Chondrocyte (in vitro differentiated cells): ENCODE results near the gene RCSD1. TPM values are rescaled to one million over a fixed set of nuclear protein-coding genes. Genes with fewer than 3 reads are reported as not detected.

Experiments
- DNase-seq: peaks from one replicate; pipeline ENCODE4 v3.0.0; 2021; ENCODE audit warnings: mixed read lengths, low spot score
- H3K27ac Mint-ChIP-seq: one replicate; pipeline ENCODE4 v1.8.0; 2021; ENCODE audit warnings: mild to moderate bottlenecking, moderate library complexity, mixed read lengths; ENCODE audit not compliant: unreplicated experiment
- H3K27me3 Mint-ChIP-seq: 2 replicates; pipeline ENCODE4 v1.8.0; 2021; ENCODE audit warnings: low read depth, mixed read lengths
- H3K36me3 Mint-ChIP-seq: 2 replicates; pipeline ENCODE4 v1.8.0; 2021; ENCODE audit warnings: low read depth, mixed read lengths
- H3K4me1 Mint-ChIP-seq: 2 replicates; pipeline ENCODE4 v1.8.0; 2021; ENCODE audit warnings: low read depth, mild to moderate bottlenecking, mixed read lengths
- H3K4me3 Mint-ChIP-seq: one replicate; pipeline ENCODE4 v1.8.0; 2021; ENCODE audit warnings: mild to moderate bottlenecking, moderate library complexity, mixed read lengths; ENCODE audit not compliant: unreplicated experiment
- H3K9me3 Mint-ChIP-seq: 2 replicates; pipeline ENCODE4 v1.8.0; 2021; ENCODE audit warnings: low read depth, mixed read lengths
- CTCF ChIP-seq: fragments of 200-600 bp; sonication (generic); IDR thresholded peaks from 2 replicates; pipeline ENCODE4 v1.5.0; 2021; ENCODE audit warnings: antibody characterized with exemption, mild to moderate bottlenecking, moderate library complexity
- total RNA-seq: library from RNA; stranded (reverse); gene quantifications from 3 replicates; pipeline ENCODE4 v1.2.1, GENCODE V29; 2021

RCSD1 gene
- total RNA-seq, 1 donor from 2014 or later: 1.1 TPM

GRCh38 chr1:167625040-167625823 lies 4.8 kb upstream of the RCSD1 start:
- H3K27me3 Mint-ChIP-seq: peaks cover 5% of the 10 kb centered on the region
- peaks cover 2% of the 10 kb centered on the region for H3K36me3 Mint-ChIP-seq
- peaks cover 7% of the 10 kb centered on the region for H3K9me3 Mint-ChIP-seq
- no peak for DNase-seq
- H3K27ac Mint-ChIP-seq: no peak overlapping the region
- TF ChIP-seq CTCF: no peak
- H3K4me1 Mint-ChIP-seq: peaks cover 7% of the 10 kb centered on the region
- no peak overlapping the region for H3K4me3 Mint-ChIP-seq

- no peak for TF ChIP-seq CTCF
- Mint-ChIP-seq H3K27ac (no peak overlapping the region), H3K27me3 (peaks cover 9% of the 10 kb centered on the region)
Measured at GRCh38 chr1:167627615-167627864, 2.5 kb upstream of the RCSD1 start.

GRCh38 chr1:167627865-167628641 lies 2.0 kb upstream of the RCSD1 start:
- TF ChIP-seq CTCF: no peak
- Mint-ChIP-seq H3K36me3 (peaks cover 2% of the 10 kb centered on the region), H3K4me3 (no peak overlapping the region), H3K9me3 (peaks cover 7% of the 10 kb centered on the region), H3K27me3 (peaks cover 9% of the 10 kb centered on the region), H3K27ac (no peak overlapping the region), H3K4me1 (peaks cover 14% of the 10 kb centered on the region)
- no peak for DNase-seq

More at GRCh38 chr1:167627615-167627864, 2.5 kb upstream of the RCSD1 start:
- Mint-ChIP-seq H3K4me3 (no peak overlapping the region), H3K4me1 (peaks cover 14% of the 10 kb centered on the region), H3K36me3 (peaks cover 2% of the 10 kb centered on the region), H3K9me3 (peaks cover 7% of the 10 kb centered on the region)
- DNase-seq: no peak

GRCh38 chr1:167628741-167629515 lies 1.1 kb upstream of the RCSD1 start:
- Mint-ChIP-seq H3K36me3 (peaks cover 2% of the 10 kb centered on the region), H3K4me1 (peaks cover 14% of the 10 kb centered on the region), H3K27me3 (peaks cover 9% of the 10 kb centered on the region), H3K4me3 (peak overlapping the region; percentile 59), H3K9me3 (peaks cover 7% of the 10 kb centered on the region), H3K27ac (no peak overlapping the region)
- no peak for TF ChIP-seq CTCF
- DNase-seq: no peak
